Glomerular visceral epithelial cell (primary cell): ENCODE measurements around the gene NT5C.

Experiments used
- DNase-seq: peaks from one replicate; pipeline ENCODE4 v3.0.0-alpha.2; 2016; ENCODE audit errors: extremely low spot score

Gene NT5C

GRCh38 chr17:75116737-75117136, 14.8 kb downstream of the NT5C start:
- no peak for DNase-seq

GRCh38 chr17:75115555-75115954, 16.0 kb downstream of the NT5C start:
- no peak for DNase-seq

GRCh38 chr17:75114552-75115314, 16.8 kb downstream of the NT5C start:
- DNase-seq, result no peak

- DNase-seq, result peak; percentile 91
Measured at GRCh38 chr17:75113798-75114551, 17.6 kb downstream of the NT5C start.

DNA sequence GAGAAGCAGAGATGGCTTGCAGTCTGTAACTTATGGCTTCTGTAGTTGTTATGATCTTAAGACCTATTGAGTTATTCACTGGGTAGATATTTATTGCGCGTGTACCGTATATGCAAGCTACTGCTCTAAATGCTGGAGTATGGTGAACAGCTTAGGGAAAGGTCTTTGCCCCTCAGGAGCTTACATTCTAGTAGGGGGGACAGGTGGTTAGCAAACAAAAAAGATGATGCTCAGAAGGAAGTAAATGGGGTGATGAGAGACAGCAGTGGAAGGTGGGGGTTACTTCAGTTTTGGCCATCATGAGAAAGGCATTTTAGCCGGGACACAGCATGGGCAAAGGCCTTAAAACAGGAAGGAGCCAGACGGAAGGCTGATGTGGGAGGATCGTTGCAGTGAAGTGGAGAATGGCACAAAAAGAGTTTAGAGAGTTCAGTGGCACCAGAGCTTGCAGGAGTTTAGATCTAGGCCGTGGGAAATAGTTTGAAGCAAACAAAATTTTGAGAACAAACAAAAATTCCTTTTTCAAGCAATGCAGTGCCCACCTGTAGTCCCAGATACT, 19.7 kb downstream of the NT5C start:
- DNase-seq, result no peak

DNA sequence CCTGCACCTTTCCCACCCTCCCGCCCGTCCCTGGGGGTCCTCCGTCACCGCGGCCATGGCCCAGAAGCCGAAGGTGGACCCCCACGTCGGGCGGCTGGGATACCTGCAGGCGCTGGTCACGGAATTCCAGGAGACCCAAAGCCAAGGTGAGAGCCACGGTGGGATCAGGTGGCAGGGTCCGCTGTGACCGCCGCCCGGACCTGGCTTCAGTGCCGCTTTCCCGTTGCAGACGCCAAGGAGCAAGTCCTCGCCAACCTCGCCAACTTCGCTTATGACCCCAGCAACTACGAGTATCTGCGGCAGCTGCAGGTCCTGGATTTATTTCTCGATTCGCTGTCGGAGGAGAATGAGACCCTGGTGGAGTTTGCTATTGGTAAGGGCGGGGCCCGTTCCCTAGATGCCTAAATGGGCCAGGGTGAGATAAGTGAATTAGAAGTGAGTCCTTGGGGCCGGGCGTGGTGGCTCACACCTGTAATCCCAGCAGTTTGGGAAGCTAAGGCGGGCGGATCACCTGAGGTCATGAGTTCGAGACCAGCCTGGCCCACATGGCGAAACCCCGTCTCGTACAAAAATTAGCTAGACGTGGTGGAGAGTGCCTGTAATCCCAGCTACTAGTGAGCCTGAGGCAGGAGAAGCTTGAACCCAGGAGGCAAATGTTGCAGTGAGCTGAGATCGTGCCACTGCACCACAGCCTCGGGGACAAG, 21.2 kb downstream of the NT5C start:
- DNase-seq, result no peak

GRCh38 chr17:75109407-75110233, 21.9 kb downstream of the NT5C start, which contains the start of gene ARMC7:
ARMC7 (plus strand) TSS chr17:75109969; CDS start chr17:75110289, 320 bp downstream.
- peak; percentile 88 for DNase-seq

DNA sequence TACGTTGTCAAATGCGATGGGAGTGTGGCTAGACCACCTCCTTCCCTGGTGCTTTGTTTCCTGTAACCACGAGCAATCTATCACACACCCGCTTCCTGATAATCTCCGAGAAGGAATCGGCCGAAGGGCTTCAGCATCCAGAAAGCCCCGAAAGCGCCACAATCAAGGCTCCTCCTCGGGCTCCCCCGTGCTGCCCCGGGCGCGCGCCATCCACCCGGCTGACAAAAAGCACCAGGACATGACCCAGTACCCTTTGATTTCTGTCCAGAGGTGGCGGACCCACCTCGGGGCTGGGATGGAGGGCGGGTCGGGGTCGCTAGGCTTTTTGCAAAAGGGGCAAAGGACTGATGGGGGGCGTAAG, 22.5 kb downstream of the NT5C start:
- no peak for DNase-seq

DNA sequence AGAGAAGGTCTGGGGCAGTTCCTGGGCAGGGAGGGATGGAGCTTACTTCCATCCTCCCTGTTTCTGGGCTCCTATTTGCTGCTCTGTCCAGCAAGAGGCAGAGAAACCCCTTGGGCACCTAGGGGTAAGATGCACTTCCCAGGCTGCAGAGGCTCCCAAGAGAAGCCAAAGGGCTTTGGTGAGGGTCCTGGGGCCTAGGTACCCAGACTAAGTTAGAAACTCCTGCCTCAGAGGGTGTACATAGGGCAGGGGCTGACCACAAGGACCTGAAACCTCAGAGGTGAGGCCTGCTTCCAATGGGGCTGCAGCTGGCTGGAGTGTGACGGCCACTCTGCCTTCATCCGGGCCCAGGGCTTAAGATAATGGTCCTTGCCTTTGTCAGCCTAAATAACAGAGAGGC, 23.3 kb downstream of the NT5C start:
- no peak for DNase-seq

GRCh38 chr17:75105126-75106080, 26.1 kb downstream of the NT5C start:
- DNase-seq, result peak; percentile 45

- DNase-seq, result no peak
Measured at GRCh38 chr17:75103601-75104554, 27.7 kb downstream of the NT5C start.

DNA sequence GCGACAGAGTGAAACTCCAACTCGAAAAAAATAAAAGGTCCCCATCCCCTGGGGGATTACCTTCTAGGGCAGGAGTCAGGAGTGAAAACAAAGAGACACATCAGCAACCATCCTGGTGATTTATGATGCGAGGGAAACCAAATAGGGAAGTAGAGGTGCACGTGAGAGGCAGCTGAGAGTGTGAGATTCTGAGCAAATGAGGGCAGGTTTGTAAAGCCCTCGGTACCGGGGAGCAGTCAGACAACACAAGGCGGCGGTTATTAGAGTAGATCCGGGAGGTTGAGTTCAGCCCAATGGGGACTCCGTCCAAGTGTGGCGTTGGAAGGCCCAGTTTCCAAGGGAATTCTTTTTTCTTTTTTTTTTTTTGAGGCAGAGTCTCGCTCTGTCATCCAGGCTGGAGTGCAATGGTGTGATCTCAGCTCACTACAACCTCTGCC, 29.1 kb downstream of the NT5C start:
- no peak for DNase-seq

GRCh38 chr17:75099881-75100595, 31.5 kb downstream of the NT5C start:
- DNase-seq, result no peak

DNA sequence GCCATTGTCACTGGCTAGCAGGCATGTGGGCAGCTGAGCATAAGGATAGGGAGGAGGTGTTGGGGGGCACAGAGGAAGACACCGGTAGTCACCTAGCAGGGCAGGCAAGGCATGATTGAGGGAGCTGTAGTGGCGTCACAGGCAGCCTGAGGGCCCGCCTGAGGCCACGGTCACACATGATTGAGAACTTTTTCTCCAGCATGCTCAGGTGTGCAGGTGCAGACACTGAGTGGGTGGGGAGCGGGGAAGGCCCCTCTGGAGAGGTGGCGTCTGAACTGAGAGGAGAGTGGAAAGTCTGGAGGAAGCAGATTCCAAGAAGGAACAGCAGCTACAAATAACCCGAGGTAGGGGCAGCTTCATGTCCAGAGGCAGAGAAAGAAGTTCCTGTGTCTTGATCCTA, 32.7 kb downstream of the NT5C start:
- DNase-seq, result no peak

- no peak for DNase-seq
Measured at GRCh38 chr17:75097865-75098264, 33.7 kb downstream of the NT5C start.

GRCh38 chr17:75096082-75096625, 35.4 kb downstream of the NT5C start:
- peak; percentile 95 for DNase-seq

DNA sequence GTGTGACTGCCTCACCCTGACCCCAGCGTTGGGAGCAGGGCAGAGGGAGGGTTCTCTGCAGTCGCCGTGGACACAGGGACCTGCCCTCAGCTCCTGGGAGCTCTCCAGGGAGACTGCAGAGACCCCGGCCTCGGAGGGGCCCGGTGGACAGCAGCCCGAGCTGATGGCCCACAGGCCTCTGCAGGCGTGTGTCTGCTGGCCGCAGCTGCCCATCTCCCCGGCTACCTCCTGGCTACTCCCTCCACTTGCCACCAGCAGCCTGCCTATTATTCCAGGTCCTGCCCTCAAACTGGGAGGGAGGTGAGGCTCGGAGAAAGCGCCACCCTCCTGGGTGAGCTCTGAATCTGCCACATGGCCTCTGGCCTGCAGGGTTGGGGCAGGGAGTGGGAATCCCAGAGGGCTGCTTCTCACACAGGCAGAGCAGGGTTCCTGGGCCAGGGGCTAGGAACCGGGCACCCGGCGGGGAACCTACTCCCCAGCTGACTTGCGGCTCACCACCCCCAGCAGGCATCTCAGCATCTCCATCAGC, 36.6 kb downstream of the NT5C start:
- no peak for DNase-seq
